Endothelial cell (in vitro differentiated cells): ENCODE results near the gene NAALADL2. TPM values are rescaled to one million over a fixed set of nuclear protein-coding genes. Genes with fewer than 3 reads are reported as not detected.

Experiments used
- DNase-seq: peaks from one replicate; pipeline ENCODE4 v3.0.0; 2021; ENCODE audit warnings: low spot score
- H3K27ac Mint-ChIP-seq: one replicate; pipeline ENCODE4 v1.8.0; 2021; ENCODE audit warnings: mixed read lengths, inconsistent platforms; ENCODE audit not compliant: unreplicated experiment
- H3K27me3 Mint-ChIP-seq: one replicate; pipeline ENCODE4 v1.8.0; 2021; ENCODE audit warnings: mild to moderate bottlenecking, moderate library complexity, mixed read lengths, inconsistent platforms; ENCODE audit not compliant: unreplicated experiment
- H3K36me3 Mint-ChIP-seq: one replicate; pipeline ENCODE4 v1.8.0; 2021; ENCODE audit warnings: mild to moderate bottlenecking, low read depth, mixed read lengths, inconsistent platforms; ENCODE audit not compliant: unreplicated experiment
- H3K4me1 Mint-ChIP-seq: one replicate; pipeline ENCODE4 v1.8.0; 2021; ENCODE audit warnings: mild to moderate bottlenecking, mixed read lengths, inconsistent platforms; ENCODE audit not compliant: unreplicated experiment
- H3K4me3 Mint-ChIP-seq: one replicate; pipeline ENCODE4 v1.8.0; 2021; ENCODE audit warnings: mild to moderate bottlenecking, mixed read lengths, inconsistent platforms; ENCODE audit not compliant: unreplicated experiment
- H3K9me3 Mint-ChIP-seq: one replicate; pipeline ENCODE4 v1.8.0; 2021; ENCODE audit warnings: mixed read lengths, inconsistent platforms; ENCODE audit not compliant: unreplicated experiment
- total RNA-seq: library from RNA; stranded (reverse); fragmentation: NEBNext Ultra II Directional; extraction: Animal tissue kit (Norgen Biotek cat#: 25700); gene quantifications from one replicate; pipeline ENCODE4 v1.2.1, GENCODE V29; 2021; ENCODE audit not compliant: unreplicated experiment
- TF ChIP-seq, protein P1 (sequence below): fragments of 200-600 bp; sonication (generic); IDR thresholded peaks from one replicate; pipeline ENCODE4 v1.5.0; 2021; ENCODE audit warnings: antibody characterized with exemption; ENCODE audit not compliant: unreplicated experiment

Gene NAALADL2
- total RNA-seq, 1 donor from 2014 or later, result 3.5 TPM

DNA sequence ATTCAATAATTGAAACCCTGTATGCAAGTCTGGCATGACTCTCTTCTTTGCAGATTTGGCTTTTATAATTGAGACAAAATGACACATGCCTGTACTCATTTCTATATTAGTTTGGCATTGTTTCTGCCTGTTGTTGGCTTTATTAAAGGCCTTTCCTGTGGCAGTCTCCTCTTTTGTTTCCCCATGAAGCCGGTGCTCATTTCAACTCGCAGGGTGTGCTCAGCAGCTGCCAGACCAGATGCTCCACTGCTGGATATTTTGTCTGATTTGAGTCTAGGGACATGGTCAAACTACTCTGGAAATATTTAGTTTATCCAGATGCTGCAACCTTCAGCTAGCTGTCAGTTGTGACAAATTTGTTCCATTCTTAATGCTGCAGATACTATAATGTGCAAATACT lies 445.3 kb downstream of the NAALADL2 start:
- no peaks in the 10 kb centered on the region for H3K9me3 Mint-ChIP-seq
- no peak overlapping the region for H3K4me3 Mint-ChIP-seq
- H3K36me3 Mint-ChIP-seq, result no peaks in the 10 kb centered on the region
- no peak overlapping the region for H3K27ac Mint-ChIP-seq
- no peaks in the 10 kb centered on the region for H3K4me1 Mint-ChIP-seq
- no peaks in the 10 kb centered on the region for H3K27me3 Mint-ChIP-seq
- TF ChIP-seq, protein P1, sequence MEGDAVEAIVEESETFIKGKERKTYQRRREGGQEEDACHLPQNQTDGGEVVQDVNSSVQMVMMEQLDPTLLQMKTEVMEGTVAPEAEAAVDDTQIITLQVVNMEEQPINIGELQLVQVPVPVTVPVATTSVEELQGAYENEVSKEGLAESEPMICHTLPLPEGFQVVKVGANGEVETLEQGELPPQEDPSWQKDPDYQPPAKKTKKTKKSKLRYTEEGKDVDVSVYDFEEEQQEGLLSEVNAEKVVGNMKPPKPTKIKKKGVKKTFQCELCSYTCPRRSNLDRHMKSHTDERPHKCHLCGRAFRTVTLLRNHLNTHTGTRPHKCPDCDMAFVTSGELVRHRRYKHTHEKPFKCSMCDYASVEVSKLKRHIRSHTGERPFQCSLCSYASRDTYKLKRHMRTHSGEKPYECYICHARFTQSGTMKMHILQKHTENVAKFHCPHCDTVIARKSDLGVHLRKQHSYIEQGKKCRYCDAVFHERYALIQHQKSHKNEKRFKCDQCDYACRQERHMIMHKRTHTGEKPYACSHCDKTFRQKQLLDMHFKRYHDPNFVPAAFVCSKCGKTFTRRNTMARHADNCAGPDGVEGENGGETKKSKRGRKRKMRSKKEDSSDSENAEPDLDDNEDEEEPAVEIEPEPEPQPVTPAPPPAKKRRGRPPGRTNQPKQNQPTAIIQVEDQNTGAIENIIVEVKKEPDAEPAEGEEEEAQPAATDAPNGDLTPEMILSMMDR, result no peak
- no peak for DNase-seq

DNA sequence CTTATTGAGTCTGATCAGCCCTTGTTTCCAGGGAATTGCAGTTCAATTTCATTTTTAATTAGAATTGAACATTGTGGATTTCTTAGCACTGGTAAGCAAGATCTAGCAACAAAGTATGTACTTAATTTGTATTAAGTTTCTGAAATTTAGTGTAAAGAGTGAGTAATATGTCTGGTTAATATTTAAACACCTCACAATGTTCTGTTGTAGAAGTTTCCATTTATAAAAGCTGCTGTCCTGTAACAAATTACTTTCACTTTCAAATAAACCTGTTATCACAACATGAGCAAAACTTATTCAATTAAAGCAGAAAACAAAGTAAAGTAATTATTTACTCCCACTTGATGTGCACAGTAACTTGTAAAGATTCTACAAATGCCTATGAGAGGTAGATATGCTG lies 448.5 kb downstream of the NAALADL2 start:
- no peaks in the 10 kb centered on the region for H3K27me3 Mint-ChIP-seq
- no peak overlapping the region for H3K4me3 Mint-ChIP-seq
- H3K9me3 Mint-ChIP-seq, result no peaks in the 10 kb centered on the region
- no peak for DNase-seq
- H3K36me3 Mint-ChIP-seq, result no peaks in the 10 kb centered on the region
- TF ChIP-seq, protein P1, result no peak
- H3K4me1 Mint-ChIP-seq, result no peaks in the 10 kb centered on the region
- no peak overlapping the region for H3K27ac Mint-ChIP-seq

DNA sequence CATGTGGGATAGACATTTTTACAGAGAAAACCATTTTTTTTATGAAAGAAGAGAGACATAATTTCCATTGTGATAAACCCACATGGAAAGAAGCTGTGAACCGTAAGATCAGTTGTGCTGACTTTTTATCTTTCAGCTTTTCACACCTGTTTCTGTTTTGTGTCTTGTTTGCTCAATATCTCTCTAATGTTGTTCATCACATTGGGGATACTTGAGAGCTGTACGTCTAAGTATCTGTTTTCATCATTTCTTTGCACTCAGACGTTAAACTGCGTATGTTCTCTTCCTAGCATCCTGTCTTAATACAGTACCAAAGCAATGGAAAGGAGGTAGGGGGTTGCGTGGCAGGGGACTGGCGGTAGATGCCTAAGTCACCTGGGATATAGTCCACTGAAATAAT lies 449.0 kb downstream of the NAALADL2 start:
- TF ChIP-seq, protein P1, result no peak
- Mint-ChIP-seq H3K9me3 (no peaks in the 10 kb centered on the region), H3K4me1 (no peaks in the 10 kb centered on the region), H3K4me3 (no peak overlapping the region), H3K36me3 (no peaks in the 10 kb centered on the region), H3K27ac (no peak overlapping the region), H3K27me3 (no peaks in the 10 kb centered on the region)
- DNase-seq, result no peak

DNA sequence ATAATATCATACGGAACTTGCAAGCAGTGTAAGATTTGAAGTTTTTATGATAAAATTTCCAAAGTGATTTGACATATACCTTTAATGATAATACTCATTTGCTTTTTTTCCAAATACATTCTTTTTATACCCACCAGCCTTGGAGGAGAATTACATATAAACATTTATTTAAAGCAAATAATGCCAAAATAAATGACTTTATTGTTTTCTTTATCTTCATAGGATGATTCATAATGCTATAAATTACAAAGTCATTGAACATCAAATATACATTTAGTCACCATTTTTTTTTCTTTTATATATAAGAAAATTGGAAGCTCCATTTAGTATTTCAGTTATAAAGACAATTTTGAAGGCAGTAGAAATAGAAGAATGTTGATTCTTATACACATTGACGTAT lies 450.9 kb downstream of the NAALADL2 start:
- Mint-ChIP-seq H3K27ac (no peak overlapping the region), H3K4me3 (no peak overlapping the region), H3K36me3 (no peaks in the 10 kb centered on the region), H3K27me3 (no peaks in the 10 kb centered on the region), H3K9me3 (no peaks in the 10 kb centered on the region), H3K4me1 (no peaks in the 10 kb centered on the region)
- no peak for DNase-seq
- TF ChIP-seq, protein P1, result no peak

DNA sequence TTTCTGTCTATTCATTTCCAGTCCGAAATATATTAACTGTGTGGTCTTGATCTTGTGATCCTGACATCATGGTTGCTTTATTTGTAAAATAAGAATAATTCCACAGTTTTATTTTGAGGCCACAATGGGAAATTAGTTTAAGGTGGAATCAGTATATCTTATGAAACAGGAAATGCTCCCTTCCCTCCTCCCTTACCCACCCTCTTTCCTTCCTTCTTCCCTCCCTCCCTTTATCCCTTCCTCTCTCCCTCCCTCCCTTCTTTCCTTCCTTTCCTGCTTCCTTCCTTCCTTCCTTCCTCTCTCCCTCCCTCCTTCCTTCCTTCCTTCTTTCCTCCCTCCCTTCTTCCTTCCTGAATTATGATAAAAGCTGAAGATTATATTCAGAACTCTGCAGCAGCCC lies 452.3 kb downstream of the NAALADL2 start:
- no peaks in the 10 kb centered on the region for H3K36me3 Mint-ChIP-seq
- no peaks in the 10 kb centered on the region for H3K9me3 Mint-ChIP-seq
- no peak for DNase-seq
- no peaks in the 10 kb centered on the region for H3K27me3 Mint-ChIP-seq
- TF ChIP-seq, protein P1, result no peak
- H3K27ac Mint-ChIP-seq, result no peak overlapping the region
- H3K4me1 Mint-ChIP-seq, result no peaks in the 10 kb centered on the region
- no peak overlapping the region for H3K4me3 Mint-ChIP-seq
